ENCODE data around the gene GRIK5. TPM values are rescaled to one million over a fixed set of nuclear protein-coding genes. Genes with fewer than 3 reads are reported as not detected.

Gene GRIK5
- total RNA-seq, 1 donor from 2014 or later = 0.29 TPM

GRCh38 chr19:42057846-42058245, 12.2 kb downstream of the GRIK5 start:
- Histone ChIP-seq H3K36me3 (no peaks in the 10 kb centered on the region), H3K27ac (no peak overlapping the region), H3K4me1 (no peaks in the 10 kb centered on the region), H3K4me3 (no peak overlapping the region), H3K27me3 (no peaks in the 10 kb centered on the region), H3K9me3 (no peaks in the 10 kb centered on the region)
- TF ChIP-seq CTCF (IDR thresholded peaks at IDR 0.05) = no peak
- intact Hi-C loops (cut with DNase I) = no loop called here
- ATAC-seq (no peak), DNase-seq (no peak)

GRCh38 chr19:42054205-42054604, 15.8 kb downstream of the GRIK5 start:
- no peak for DNase-seq
- Histone ChIP-seq H3K36me3 (no peaks in the 10 kb centered on the region), H3K4me1 (no peaks in the 10 kb centered on the region), H3K27me3 (no peaks in the 10 kb centered on the region), H3K9me3 (no peaks in the 10 kb centered on the region), H3K4me3 (no peak overlapping the region), H3K27ac (no peak overlapping the region)
- TF ChIP-seq CTCF (IDR thresholded peaks at IDR 0.05) = no peak
- no peak for ATAC-seq
- intact Hi-C loops (cut with DNase I) = no loop called here

DNA sequence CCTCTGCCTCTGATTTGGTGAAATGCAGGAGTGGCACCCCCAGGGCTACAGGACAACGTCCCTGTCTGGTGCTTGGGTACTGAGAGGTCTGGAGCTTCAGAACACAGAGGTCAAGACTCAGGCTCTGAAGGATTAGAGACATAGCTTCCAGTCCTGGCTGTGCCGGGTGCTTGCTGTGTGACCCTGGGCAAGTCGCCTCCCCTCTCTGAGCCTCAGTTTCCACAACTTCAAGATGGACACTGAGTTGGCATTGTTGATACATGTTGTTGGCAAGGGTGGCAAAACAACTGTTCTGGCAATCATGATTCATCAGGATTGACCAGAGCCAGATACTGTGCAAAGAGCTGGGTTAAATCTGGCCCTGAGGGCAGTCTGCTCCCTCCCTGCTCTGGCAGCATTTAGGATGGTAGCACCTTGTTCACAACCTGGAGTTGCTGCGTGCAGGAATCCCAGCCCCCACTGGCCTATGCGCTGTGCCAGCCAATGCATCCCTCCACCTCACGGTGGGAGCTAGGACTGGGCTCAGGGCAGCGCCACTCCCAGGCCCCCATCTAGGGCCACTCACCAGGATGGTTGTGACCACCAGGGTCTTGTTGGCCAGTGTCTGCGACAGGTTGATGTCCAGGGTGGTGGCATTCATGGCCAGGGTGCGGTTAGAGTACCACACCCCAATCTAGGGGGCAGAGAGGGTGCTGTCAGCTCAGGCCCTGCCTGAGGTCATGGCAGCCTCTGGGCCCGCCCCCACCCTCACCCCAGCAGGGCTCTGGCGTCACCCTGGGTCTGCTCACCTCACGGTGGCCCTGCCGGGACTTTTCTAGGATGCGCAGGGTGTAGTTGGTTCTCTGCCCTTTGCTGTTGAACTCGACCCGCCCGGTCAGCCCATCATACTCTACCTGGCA, 16.7 kb downstream of the GRIK5 start:
- no peak for ATAC-seq
- H3K27me3 ChIP-seq = no peaks in the 10 kb centered on the region
- no peaks in the 10 kb centered on the region for H3K9me3 ChIP-seq
- intact Hi-C loops (cut with DNase I) = no loop called here
- no peak overlapping the region for H3K4me3 ChIP-seq
- DNase-seq = no peak
- TF ChIP-seq CTCF (IDR thresholded peaks at IDR 0.05) = no peak
- no peak overlapping the region for H3K27ac ChIP-seq
- H3K4me1 ChIP-seq = no peaks in the 10 kb centered on the region
- no peaks in the 10 kb centered on the region for H3K36me3 ChIP-seq

- no peaks in the 10 kb centered on the region for H3K36me3 ChIP-seq
These were observed 17.7 kb downstream of the GRIK5 start for GRCh38 chr19:42052241-42052863.

More at GRCh38 chr19:42052241-42052863, 17.7 kb downstream of the GRIK5 start:
- no peak for TF ChIP-seq CTCF (IDR thresholded peaks at IDR 0.05)
- ATAC-seq (no peak), DNase-seq (no peak)
- H3K4me3 ChIP-seq = no peak overlapping the region
- H3K4me1 ChIP-seq = no peaks in the 10 kb centered on the region
- H3K27me3 ChIP-seq = no peaks in the 10 kb centered on the region
- H3K27ac ChIP-seq = no peak overlapping the region
- no peaks in the 10 kb centered on the region for H3K9me3 ChIP-seq
- intact Hi-C loops (cut with DNase I) = no loop called here
